ENCODE data around the gene L3MBTL3.
A peak's percentile ranks its signal among the peaks of the same experiment; 100 is the strongest.
"Not testable (repeated sequence)": the region's sequence is repeated elsewhere in the genome, so short reads cannot be mapped to it uniquely, and the experiment has no call there.

The L3MBTL3 gene

GRCh38 chr6:130093546-130093945, 75.2 kb downstream of the L3MBTL3 start:
- DNase-seq: no peak

GRCh38 chr6:130098317-130098716, 79.9 kb downstream of the L3MBTL3 start:
- DNase-seq: no peak

- DNase-seq: no peak
Observed at GRCh38 chr6:130099119-130099518, 80.7 kb downstream of the L3MBTL3 start.

- peak; percentile 25 for DNase-seq
Observed at GRCh38 chr6:130105996-130106704, 87.8 kb downstream of the L3MBTL3 start.

- no peak for DNase-seq
Observed at GRCh38 chr6:130107710-130108109, 89.3 kb downstream of the L3MBTL3 start.

GRCh38 chr6:130111031-130111430, 92.7 kb downstream of the L3MBTL3 start:
- no peak for DNase-seq

- DNase-seq: no peak
Observed at GRCh38 chr6:130113201-130113710, 94.9 kb downstream of the L3MBTL3 start.

- no peak for DNase-seq
Observed at GRCh38 chr6:130115036-130115435, 96.7 kb downstream of the L3MBTL3 start.

GRCh38 chr6:130116273-130116672, 97.9 kb downstream of the L3MBTL3 start:
- no peak for DNase-seq

GRCh38 chr6:130117187-130117701, 98.9 kb downstream of the L3MBTL3 start:
- not testable (repeated sequence) for DNase-seq

GRCh38 chr6:130118236-130118635, 99.9 kb downstream of the L3MBTL3 start:
- DNase-seq: no peak

- DNase-seq: no peak
Observed at GRCh38 chr6:130119211-130119610, 100.8 kb downstream of the L3MBTL3 start.

GRCh38 chr6:130120731-130121130, 102.3 kb downstream of the L3MBTL3 start:
- no peak for DNase-seq

- no peak for DNase-seq
Observed at GRCh38 chr6:130122243-130122642, 103.9 kb downstream of the L3MBTL3 start.

- DNase-seq: no peak
Observed at GRCh38 chr6:130127195-130127594, 108.8 kb downstream of the L3MBTL3 start.

GRCh38 chr6:130128326-130128725, 109.9 kb downstream of the L3MBTL3 start:
- no peak for DNase-seq

GRCh38 chr6:130129762-130130246, 111.4 kb downstream of the L3MBTL3 start:
- DNase-seq: no peak

GRCh38 chr6:130132286-130132701, 113.9 kb downstream of the L3MBTL3 start:
- peak; percentile 66 for DNase-seq

GRCh38 chr6:130134582-130134981, 116.2 kb downstream of the L3MBTL3 start:
- DNase-seq: no peak

GRCh38 chr6:130136798-130137197, 118.4 kb downstream of the L3MBTL3 start:
- no peak for DNase-seq

GRCh38 chr6:130138116-130138908, 119.9 kb downstream of the L3MBTL3 start:
- no peak for DNase-seq

GRCh38 chr6:130138909-130139242, 120.5 kb downstream of the L3MBTL3 start:
- DNase-seq: no peak

GRCh38 chr6:130140084-130140483, 121.7 kb downstream of the L3MBTL3 start:
- DNase-seq: no peak

- DNase-seq: no peak
Observed at GRCh38 chr6:130143709-130144108, 125.3 kb downstream of the L3MBTL3 start.

Data from CD4-positive, alpha-beta T cell treated with Interferon gamma for 1 hour (primary cell).